NAMALWA (cell line): ENCODE measurements around the gene DNAAF1.
A peak's percentile ranks its signal among the peaks of the same experiment; 100 is the strongest.
"Not testable (repeated sequence)": the region's sequence is repeated elsewhere in the genome, so short reads cannot be mapped to it uniquely, and the experiment has no call there.

Experiments used
- DNase-seq: peaks from one replicate; pipeline ENCODE4 v3.0.0-alpha.2; 2015; ENCODE audit warnings: low spot score

The DNAAF1 gene

DNA sequence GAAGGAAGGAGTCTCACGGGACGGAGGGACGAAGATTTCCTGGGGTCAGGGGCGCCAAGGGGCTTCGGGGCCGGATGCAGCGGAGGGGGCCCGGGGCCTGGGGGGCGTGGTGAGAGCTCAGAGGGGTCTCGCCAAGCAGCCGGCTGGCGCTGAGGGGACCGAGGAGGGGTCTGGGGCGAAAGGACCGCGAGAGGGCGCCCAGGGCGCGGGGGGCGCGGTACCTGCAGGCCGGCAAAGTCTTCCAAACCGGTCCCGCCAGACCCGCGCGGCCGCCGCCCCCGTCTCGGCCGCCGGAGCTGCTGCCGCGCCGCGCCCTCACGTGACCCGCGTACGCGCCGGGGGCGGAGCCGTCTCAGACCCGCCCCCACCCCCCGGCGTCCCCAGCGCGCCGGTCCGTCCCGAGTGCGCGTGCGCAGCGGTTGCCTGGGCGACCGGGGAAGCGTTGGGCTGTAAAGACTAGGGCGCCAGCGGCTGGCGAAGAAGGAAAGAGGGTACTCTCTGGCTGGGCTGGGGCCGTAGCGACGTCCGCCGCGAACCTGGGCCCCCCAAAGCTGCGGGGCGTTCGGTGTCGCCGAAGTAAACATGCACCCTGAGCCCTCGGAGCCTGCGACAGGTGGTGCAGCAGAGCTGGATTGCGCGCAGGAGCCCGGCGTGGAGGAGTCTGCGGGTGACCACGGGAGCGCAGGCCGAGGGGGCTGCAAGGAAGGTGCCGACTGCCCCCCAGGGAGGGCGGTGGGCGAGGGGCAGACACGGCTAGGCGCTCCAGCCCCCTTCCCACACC lies at the start of gene DNAAF1, which contains the start of gene HSDL1:
DNAAF1 (plus strand) TSS at position 450 of the 781 bp plus-strand sequence; CDS start at position 583, 133 bp downstream.
HSDL1 (minus strand) TSS at position 319 of the 781 bp plus-strand sequence. CDS start 13,856 bp downstream, outside the sequence.
- peak; percentile 95 for DNase-seq

DNA sequence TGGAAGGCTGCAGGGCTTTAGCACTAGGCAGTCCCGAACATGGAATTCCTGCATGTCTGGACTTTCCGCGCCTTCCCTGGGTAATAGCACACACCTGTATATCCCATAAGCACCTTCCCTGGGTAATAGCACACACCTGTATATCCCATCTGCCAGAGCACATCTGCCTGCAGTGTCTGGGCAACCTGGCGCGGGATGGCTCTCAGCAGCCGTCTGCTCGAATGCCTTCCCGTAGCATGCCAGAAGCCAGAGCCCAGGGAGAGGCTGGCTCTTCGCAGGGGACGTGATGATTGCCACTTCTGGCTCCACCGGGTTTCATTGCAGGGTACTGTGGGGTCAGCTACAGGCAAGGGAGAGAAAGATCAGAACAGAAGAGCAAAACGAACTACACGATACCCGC lies 49.6 kb upstream of the DNAAF1 start:
- no peak for DNase-seq

DNA sequence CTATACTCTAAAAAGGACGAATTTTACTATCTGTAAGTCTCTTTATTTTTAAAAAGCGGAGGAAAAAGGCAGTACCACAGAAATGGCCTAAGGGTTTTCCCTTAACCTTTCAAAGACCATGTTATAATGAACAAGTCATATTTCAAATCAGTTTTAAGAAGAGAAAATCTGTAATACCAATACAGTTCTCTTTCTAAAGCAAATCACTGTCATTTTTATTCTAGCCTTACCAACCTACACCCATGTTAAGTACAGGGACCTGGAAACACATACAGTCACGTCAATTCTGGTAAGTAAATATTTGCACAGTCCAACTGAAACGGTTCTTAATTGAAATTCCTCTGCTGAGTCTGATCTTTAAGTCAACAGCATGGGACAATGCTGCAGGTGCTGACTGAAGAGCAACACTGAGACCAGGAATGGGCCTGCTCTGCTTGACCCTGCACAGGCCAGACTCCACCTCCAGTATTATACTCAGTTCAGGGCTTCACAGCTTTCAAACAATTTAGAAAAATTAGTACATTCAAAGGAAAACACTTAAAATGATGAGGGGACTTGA lies 48.6 kb upstream of the DNAAF1 start:
- no peak for DNase-seq

DNA sequence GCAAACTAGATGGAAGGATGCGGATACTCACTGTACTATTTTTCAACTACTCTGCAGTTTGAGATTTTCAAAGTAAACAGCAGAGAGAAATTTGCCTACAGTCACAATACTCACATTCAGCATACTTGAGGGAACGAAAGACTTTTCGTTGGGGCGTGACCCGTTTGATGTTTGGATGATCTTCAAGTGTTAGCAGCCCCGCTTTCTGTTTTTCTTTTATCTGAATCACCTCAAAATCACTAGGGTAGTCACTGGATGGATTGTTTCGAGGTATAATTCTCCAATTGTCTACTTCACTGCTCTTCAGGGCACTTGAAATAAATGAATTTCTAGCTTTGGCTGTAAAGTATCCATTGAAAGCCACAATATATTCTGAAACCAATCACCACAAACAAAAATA lies 46.2 kb upstream of the DNAAF1 start:
- DNase-seq: no peak

DNA sequence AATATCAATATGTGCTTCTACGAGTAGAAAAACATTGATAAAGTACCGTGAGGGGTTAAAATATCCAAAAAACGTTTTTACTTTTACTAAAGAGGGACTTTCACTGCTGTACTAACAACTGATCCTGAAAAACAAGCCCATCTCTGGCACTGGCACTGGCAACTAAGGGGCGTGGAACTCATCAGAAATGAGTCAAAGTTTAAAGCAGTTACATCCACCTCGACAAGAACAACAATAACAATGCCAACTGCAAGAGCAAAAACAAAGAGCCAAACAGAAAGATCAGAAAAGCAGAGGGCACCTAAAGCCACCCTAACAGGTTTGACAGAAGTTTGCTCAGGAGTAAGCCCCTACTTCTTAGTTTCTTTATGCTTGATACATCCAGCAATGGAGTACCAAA lies 41.4 kb upstream of the DNAAF1 start:
- no peak for DNase-seq

DNA sequence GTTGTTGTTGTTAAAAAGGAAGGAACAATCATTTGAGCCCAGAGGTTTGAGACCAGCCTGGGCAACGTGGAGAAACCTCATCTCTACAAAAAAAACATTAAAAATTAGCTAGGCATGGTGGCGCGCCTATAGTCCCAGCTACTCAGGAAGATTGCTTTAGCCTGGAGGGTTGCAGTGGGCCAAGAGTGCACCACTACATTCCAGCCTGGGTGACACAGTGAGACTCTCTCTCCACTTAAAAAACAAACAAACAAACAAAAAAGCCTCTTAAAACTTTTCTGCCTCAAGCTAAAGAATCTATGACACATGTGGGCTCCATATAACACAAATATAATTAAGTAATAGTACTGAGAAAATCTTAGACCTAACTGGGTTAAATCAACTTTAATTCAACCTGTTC lies 40.9 kb upstream of the DNAAF1 start:
- no peak for DNase-seq

DNA sequence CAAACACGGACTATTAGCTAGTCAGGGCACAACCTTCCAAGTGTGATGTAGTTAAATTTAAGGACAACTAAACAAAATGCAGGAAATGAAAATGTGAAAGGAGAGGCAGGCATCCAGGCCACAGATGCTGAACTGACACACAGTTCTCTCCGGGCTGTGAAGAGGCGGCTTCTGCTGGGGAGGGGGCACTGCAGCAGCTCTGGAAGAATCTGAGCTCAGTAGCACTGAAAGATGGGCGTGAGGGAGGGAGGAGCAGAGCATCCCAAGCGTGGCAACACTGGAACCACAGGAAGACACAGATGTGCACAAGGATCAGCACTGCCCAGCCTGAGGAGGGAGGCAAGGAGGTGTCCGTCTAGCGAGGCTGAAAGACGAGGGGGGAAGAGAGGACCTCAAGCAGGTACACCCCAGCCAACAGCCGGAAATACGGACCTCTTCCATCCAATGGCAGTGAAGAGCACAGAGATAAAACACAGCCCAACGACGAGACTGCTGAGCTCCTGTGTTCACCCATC lies 39.8 kb upstream of the DNAAF1 start:
- no peak for DNase-seq

DNA sequence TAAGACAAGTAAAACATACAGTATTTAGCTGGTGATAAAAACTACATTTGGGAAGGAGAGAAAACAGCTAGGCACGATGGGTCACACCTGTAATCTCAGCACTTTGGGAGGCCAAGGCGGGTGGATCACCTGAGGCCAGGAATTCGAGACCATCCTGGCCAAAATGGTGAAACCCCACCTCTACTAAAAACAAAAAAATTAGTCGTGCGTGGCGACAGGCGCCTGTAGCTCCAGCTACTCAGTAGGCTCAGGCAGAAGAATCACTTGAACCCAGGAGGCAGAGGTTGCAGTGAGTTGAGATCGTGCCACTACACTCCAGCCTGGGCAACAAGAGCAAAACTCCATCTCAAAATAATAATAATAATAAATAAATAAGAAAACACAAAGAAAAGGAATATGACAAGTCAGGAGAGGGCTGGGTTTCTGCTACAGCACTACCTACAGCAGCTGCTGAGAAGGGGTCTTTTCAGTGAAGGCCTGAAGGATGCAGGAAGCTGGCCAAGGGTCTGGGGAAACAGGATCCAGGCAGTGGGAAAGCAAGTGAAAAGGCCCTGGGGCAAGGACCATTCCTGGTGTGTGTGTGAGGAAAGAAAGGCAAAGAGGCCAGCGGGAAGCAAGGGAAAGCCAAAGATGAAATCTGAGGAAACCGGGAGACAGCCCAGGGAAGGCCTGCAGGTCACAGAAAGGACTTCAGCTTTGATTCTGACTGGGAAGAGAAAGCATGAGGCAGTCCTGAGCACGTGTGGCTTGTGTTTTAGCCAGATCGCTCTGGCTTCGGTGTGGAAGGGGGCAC lies 39.0 kb upstream of the DNAAF1 start:
- no peak for DNase-seq

DNA sequence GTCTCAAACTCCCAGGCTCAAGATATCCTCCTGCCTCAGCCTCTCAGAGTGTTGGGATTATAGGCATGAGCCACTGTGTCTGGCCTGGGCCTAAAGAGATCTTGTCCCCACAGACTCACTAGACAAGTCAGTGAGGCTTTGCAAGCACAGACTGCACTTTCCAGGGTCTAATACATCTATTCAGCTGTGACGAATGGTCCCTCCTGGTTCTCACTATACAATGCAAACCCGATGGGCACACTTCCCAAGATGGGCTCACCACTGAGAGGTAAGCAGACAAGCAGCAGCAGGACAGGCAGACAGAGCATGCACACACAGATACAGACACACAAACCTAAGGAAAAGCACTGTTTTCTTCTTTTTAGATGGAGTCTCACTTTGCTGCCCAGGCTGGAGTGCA lies 37.2 kb upstream of the DNAAF1 start:
- no peak for DNase-seq

DNA sequence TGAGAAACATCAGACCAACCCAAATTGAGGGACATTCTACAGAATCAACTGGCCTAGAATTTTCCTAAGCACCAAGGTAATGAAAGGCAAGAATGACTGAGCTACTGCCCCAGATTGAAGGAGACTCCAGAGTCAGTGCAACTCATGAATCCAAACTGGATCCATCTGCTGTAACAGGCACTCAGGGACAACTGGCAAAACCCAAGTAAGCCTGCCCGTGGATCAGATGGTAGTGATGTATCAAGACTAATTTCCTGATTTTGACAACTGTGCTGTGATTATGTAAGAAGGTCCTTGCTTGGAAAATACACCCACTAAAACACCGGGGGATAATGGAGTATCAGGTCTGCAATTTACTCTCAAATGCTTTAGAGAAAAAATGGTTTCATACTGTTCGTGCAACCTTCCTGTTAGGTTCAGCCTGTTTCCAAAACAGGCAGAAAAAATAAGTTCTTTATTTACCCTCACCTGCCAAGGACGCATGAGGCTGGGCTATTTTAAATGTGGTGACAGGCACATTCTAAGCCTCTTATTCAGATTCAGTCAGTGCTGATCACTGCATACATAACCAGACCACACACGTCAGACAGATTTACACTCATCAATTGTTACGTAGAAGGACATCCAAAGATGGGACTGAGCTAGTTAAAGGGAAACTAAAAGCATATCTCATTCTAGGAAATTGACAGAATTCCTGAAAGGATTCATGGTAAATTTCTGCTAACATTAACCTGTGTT lies 35.3 kb upstream of the DNAAF1 start:
- no peak for DNase-seq

DNA sequence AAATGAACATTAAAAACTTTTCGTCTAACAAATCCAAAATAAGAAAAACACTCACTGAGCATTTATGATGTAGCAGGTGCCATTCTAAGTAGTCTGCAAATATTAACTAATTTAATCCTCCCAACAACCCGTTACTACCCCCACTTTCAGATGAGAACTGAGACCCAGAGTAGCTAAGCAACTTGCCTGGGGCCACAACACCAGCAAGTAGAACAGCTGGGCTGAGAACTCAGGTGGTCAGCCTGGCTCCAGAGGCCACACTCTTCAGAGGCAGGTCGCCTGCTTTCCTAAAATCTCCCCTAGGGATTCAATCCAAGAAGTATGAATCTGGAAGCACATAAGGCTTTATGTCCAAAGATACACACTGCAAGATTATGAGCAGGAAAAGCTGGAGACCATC lies 34.6 kb upstream of the DNAAF1 start:
- DNase-seq: no peak

DNA sequence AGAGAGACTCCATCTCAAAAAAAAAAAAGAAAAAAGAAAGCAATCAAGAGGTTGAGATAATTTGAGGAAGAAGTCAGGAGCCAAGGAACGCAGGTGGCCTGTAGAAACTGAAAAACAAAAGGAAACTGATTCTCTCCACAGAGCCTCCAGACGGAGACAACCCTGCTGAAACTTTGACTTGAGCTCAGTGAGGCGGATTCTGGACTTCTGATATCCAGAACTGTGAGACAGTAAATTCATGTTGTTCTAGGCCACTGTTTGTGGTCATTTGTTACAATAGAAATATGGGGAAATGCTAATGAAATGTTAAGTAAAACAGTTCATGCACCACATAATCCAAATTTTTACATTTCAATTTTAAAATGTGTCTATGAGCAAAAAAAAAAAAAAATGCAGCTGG lies 33.6 kb upstream of the DNAAF1 start:
- peak; percentile 34 for DNase-seq

DNA sequence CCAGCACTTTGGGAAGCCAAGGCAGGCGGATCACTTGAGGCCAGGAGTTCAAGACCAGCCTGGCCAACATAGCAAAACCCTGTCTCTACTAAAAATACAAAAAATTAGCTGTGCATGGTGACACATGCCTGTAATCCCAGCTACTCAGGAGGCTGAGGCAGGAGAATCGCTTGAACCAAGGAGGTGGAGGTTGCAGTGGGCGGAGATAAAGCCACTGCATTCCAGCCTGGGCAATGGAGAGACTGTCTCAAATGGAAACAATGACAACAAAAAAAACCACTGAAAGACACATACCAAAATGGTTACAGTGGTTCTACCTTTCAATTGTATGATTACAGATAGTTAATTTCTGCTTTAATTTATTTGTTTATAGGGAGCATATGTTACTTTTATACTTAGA lies 33.2 kb upstream of the DNAAF1 start:
- DNase-seq: not testable (repeated sequence)

DNA sequence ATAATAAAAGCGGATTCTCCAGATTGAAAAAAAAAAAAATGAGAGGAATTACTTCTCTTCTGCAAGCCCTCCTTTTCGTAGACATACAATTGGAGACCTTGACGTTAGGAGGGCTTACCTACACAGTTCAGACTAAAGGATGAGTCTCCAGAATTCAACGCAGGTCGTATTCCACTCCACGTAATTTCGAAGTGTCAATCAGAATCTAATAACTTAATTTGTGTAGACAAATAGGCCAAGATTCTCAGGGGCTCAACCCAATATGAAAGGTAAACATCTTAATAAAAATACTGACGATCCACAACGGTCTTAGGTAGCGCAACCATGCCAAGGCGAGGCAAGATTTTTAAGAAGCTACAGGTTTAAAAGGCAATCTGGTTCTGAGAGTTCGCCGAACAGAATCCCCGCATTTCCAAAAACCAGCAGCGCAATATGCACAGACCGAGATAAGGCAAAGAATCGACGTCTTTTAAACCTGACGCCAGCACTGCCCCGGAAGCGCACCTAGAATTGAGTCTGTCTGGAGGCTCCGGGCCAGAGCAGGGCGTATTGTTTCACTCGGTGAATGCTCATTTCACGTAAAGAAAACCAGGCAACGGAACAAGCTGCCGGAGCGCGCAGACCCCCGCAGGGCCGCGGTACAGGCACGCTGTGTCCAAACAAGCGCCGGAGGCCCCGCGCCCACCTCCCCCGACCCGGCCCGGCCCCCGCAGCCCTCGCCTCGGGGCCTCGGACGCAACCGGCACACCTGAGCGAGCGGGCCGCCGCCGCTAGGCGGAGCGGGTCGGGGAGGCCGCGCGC lies 29.0 kb upstream of the DNAAF1 start:
- peak; percentile 74 for DNase-seq

DNA sequence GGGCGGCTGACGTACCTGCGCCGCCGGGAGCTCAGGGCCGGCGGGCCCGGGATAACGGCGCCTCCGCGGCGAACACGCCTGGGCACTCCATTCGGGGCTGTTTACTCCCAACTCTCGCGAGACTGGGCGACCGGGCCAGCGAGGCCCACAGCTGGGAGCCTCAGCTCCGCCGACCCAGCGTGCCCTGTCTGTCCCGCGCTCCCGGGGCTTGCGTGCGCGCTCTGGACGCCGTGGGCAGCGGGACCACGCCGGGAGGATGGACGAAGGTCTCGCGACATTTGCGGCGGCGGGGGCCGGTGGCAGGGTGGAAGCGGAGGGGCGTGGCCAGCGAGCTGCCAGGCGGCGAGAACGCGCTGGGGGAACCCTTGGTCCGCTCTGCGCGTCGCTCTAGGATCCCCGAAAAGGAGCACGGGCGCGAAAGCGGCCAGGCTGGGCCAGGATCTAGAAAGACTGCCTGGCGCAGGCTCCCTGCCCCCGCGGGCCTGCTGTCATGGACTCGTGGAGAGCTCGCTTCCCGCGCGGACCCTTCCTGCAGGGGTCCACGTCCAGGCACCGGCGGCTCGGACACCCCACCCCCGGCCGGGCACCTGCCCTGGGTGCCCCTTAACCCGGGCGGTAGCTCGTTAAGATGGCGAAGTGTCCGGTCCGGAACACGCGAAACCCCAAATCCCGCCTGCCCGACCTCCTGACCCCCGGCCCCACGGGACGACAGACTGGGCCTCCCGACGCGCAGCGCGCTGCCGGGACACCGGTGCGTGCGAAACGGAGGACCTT lies 28.2 kb upstream of the DNAAF1 start, which contains the start of gene MBTPS1:
MBTPS1 (minus strand) TSS at position 223 of the 774 bp plus-strand sequence. CDS start 15,159 bp downstream, outside the sequence.
- peak; percentile 98 for DNase-seq

DNA sequence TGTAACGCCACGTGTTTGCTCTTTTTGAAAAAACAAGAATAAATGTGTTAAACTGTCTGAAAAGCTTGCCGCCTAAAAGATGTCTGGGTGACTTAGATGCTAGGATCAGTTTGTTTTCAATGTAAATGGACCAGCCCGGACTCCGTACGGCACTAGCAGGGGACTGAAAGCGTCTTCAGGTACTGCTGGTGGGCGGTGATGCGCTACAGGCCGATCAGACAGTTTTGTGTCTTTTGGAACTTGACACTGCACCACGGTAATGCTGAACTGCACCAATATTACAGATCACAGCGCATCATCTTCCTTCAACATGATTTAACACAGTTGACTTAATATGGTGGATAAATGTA lies 27.6 kb upstream of the DNAAF1 start:
- peak; percentile 44 for DNase-seq

DNA sequence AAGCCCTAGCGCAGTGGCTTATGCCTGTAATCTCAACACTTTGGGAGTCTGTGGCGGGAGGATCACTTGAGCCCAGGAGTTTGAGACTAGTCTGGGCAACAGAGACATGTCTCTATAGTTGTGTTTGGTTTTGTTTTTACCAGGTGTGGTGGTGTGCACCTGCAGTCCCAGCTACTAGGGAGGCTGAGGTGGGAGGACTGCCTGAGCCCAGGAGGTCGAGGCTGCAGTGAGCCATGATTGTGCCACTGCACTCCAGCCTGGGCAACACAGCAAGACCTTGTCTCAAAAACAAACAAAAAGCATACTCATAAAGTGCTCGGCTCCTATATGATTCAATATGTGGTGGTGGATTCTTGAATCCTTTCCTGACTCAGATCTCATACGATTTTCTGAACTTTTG lies 26.8 kb upstream of the DNAAF1 start:
- not testable (repeated sequence) for DNase-seq

DNA sequence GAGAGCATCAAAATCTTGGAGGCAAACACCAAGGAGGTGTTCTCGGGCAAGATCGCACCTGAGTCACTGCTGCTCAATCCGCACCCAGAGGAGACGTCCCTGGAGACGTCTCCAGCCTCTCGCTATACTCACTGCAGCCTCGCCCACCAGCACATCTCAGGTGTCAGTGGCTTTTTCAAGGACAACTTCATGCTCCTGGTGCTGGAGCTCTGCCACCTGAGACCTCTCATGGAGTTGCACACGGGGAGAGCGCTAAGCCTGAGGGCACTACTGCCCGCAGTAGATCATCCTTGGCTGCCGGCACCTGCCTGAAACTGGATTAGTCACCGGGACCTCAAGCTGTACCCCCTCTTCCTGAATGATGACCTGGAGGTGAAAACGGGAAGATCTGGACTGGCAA lies 25.7 kb upstream of the DNAAF1 start:
- no peak for DNase-seq

DNA sequence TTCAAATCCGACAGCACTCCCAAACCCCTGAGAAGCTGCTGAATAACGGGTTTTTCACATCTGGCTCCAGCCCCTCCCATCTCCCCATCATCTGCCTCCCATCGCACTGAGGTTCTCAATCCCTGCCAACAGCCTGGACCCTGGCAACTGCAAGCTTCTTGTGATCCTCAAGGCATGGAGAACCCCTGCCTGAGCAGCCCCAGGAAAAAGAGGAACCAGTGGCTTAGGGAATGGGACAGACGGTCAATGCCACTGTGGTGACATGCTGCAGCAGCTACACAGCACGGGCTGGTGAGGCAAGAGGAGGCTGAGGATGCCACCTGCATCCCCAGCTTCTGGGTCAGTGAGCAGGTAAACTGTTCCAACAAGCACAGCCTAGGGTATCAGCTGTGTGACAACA lies 25.1 kb upstream of the DNAAF1 start:
- no peak for DNase-seq

DNA sequence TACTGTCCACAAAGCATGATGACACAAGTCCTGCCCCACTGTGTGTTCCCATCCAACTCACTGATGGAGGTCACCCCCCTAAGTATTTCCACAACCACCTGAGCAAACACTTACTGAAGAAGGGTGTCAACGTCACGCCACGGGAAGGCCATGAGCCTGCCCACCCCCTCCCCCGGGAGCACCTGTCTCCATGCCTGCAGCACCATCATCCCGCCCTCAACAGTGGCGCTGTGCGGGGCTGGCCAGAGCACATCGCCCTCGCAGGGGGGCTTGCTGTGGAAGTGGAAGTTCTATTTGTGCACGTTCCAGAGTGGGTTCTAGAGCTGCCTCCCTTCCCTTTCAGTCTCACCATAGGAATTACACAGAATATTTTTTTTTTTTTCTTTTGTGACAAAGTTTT lies 24.1 kb upstream of the DNAAF1 start:
- DNase-seq: no peak
